Adrenal gland (tissue), 5 donors: ENCODE measurements around the gene SUFU.

Source experiments
- CTCF ChIP-seq, 6 experiments: fragments of 450-650 bp in 4 of 6; fragments of 200-600 bp in 2 of 6; sonication (generic) in 1 of 6; IDR thresholded peaks; 1 replicate in 5 of 6; 2 replicates in 1 of 6; pipeline versions ENCODE4 v1.5.1 to v1.8.0; 2016 to 2021; ENCODE audit warnings: antibody characterized with exemption in 6 of 6, mild to moderate bottlenecking in 2 of 6, moderate library complexity in 1 of 6
- POLR2A ChIP-seq, 2 donors: fragments of 450-650 bp; IDR thresholded peaks; one replicate each; pipeline ENCODE4 v1.6.1; 2017; ENCODE audit warnings: antibody characterized with exemption in 2 of 2, mild to moderate bottlenecking in 2 of 2, moderate library complexity in 1 of 2
- donor health status: DM: no; HTN: no; CAD: no.

GRCh38 chr10:102608487-102608886 lies 104.7 kb downstream of the SUFU start:
- TF ChIP-seq POLR2A (IDR thresholded peaks at IDR 0.05) = no peak
- TF ChIP-seq CTCF (IDR thresholded peaks at IDR 0.05) = no peak
